ENCODE results near the gene DUSP8. TPM values are rescaled to one million over a fixed set of nuclear protein-coding genes. Genes with fewer than 3 reads are reported as not detected.

The DUSP8 gene
- total and polyA plus RNA-seq, 12 donors = 5.9 to 53.5 (median 18.9) TPM

- ATAC-seq = no peak
- DNase-seq = peak in 1 of 2 donors; percentile 7
- peaks cover 0 to 38% (median 20%) of the 10 kb centered on the region in 7 donors for H3K27me3 ChIP-seq
- intact Hi-C loops (cut with DNase I) = loop anchor here in 6 of 10 donors (5.0 to 10.0 kb wide), 2 partner anchors 35 to 83 kb away; partner anchors contain the start of genes KRTAP5-4 (in 5 of the 6) and KRTAP5-5 (in 5 of the 6)
- no peak overlapping the region for H3K4me3 ChIP-seq
- WGBS, 2 donors = 70 to 74% methylated on average over 10 of the region's 10 CpGs
- TF ChIP-seq, protein P1, sequence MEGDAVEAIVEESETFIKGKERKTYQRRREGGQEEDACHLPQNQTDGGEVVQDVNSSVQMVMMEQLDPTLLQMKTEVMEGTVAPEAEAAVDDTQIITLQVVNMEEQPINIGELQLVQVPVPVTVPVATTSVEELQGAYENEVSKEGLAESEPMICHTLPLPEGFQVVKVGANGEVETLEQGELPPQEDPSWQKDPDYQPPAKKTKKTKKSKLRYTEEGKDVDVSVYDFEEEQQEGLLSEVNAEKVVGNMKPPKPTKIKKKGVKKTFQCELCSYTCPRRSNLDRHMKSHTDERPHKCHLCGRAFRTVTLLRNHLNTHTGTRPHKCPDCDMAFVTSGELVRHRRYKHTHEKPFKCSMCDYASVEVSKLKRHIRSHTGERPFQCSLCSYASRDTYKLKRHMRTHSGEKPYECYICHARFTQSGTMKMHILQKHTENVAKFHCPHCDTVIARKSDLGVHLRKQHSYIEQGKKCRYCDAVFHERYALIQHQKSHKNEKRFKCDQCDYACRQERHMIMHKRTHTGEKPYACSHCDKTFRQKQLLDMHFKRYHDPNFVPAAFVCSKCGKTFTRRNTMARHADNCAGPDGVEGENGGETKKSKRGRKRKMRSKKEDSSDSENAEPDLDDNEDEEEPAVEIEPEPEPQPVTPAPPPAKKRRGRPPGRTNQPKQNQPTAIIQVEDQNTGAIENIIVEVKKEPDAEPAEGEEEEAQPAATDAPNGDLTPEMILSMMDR (IDR thresholded peaks at IDR 0.05) = no peak
- H3K9me3 ChIP-seq = peaks cover 0 to 3% (median 0%) of the 10 kb centered on the region in 11 donors
- no peak overlapping the region for H3K27ac ChIP-seq
- peaks cover 5 to 15% (median 9%) of the 10 kb centered on the region in 9 donors for H3K4me1 ChIP-seq
- peaks cover 0 to 3% (median 0%) of the 10 kb centered on the region in 9 donors for H3K36me3 ChIP-seq
Measured at GRCh38 chr11:1542267-1542666, 29.8 kb downstream of the DUSP8 start.

- intact Hi-C loops (cut with DNase I) = loop anchor here in 6 of 10 donors (5.0 to 10.0 kb wide), 2 partner anchors 36 to 83 kb away; partner anchors contain the start of genes KRTAP5-4 (in 5 of the 6) and KRTAP5-5 (in 5 of the 6)
- TF ChIP-seq, protein P1 (IDR thresholded peaks at IDR 0.05) = no peak
- peak in 1 of 2 donors; percentile 10 for DNase-seq
- H3K4me3 ChIP-seq = no peak overlapping the region
- peaks cover 0 to 9% (median 0%) of the 10 kb centered on the region in 9 donors for H3K36me3 ChIP-seq
- H3K27ac ChIP-seq = no peak overlapping the region
- WGBS, 2 donors = 78 to 83% methylated on average over 22 of the region's 22 CpGs
- H3K27me3 ChIP-seq = peaks cover 0 to 32% (median 13%) of the 10 kb centered on the region in 7 donors
- peaks cover 0 to 3% (median 0%) of the 10 kb centered on the region in 11 donors for H3K9me3 ChIP-seq
- H3K4me1 ChIP-seq = peaks cover 4 to 15% (median 10%) of the 10 kb centered on the region in 9 donors
- peak in 2 of 8 donors; percentile 20 to 34 for ATAC-seq
Measured at GRCh38 chr11:1541474-1542204, 30.4 kb downstream of the DUSP8 start.

DNA sequence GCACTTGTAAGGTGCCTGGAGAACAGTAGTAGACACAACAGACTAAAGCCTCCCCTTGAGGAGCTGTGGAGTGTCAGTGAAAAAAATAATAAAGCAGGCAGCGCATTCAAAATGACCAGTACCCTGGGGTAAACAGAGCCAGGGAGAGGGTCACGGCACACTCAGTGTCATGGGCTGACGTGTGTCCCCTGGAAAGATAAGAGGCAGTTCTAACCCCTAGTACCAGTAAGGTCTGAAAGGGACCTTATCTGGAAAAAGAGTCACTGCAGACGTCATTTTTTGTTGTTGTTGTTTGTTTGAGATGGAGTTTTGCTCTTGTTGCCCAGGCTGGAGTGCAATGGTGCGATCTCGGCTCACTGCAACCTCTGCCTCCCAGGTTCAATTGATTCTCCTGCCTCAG lies 32.0 kb downstream of the DUSP8 start:
- ATAC-seq (no peak), DNase-seq (no peak)
- intact Hi-C loops (cut with DNase I) = loop anchor here in 6 of 10 donors (5.0 to 10.0 kb wide), 2 partner anchors 37 to 85 kb away; partner anchors contain the start of genes KRTAP5-4 (in 5 of the 6) and KRTAP5-5 (in 5 of the 6)
- Histone ChIP-seq H3K27ac (no peak overlapping the region), H3K36me3 (peaks cover 0 to 17% (median 0%) of the 10 kb centered on the region in 9 donors), H3K9me3 (peaks cover 0 to 3% (median 0%) of the 10 kb centered on the region in 11 donors), H3K27me3 (peaks cover 0 to 16% (median 4%) of the 10 kb centered on the region in 7 donors), H3K4me3 (no peak overlapping the region), H3K4me1 (peaks cover 14 to 26% (median 25%) of the 10 kb centered on the region in 9 donors)
- TF ChIP-seq, protein P1 (IDR thresholded peaks at IDR 0.05) = no peak
- 83 to 87% methylated on average over 6 of the region's 6 CpGs for WGBS, 2 donors

- ATAC-seq = no peak
- no peak for DNase-seq
- Histone ChIP-seq H3K27ac (no peak overlapping the region), H3K4me1 (peaks cover 28 to 45% (median 44%) of the 10 kb centered on the region in 9 donors), H3K9me3 (peaks cover 0 to 3% (median 0%) of the 10 kb centered on the region in 11 donors), H3K27me3 (peaks cover 0 to 7% (median 0%) of the 10 kb centered on the region in 7 donors), H3K36me3 (peaks cover 0 to 24% (median 0%) of the 10 kb centered on the region in 9 donors), H3K4me3 (no peak overlapping the region)
- TF ChIP-seq, protein P1 (IDR thresholded peaks at IDR 0.05) = no peak
- intact Hi-C loops (cut with DNase I) = no loop called here
- WGBS, 2 donors = 82 to 84% methylated on average over 5 of the region's 5 CpGs
Measured at GRCh38 chr11:1538153-1538552, 33.9 kb downstream of the DUSP8 start.

Measured in heart right ventricle (tissue), 16 donors.